Stimulated activated CD4-positive, alpha-beta T cell treated with anti-CD3 and anti-CD28 coated beads, Interleukin-2, amount 100 ng/mL, for 24 hours (primary cell): ENCODE data around the gene UST.

ENCODE experiments used
- DNase-seq, 2 donors: peaks; one replicate each; pipeline ENCODE4 v3.0.0-alpha.2; 2020

UST gene

GRCh38 chr6:149046822-149047246 lies 300.0 kb downstream of the UST start:
- no peak for DNase-seq

- no peak for DNase-seq
Measured at GRCh38 chr6:149049230-149049629, 302.4 kb downstream of the UST start.

- DNase-seq, result no peak
Measured at GRCh38 chr6:149050160-149050559, 303.3 kb downstream of the UST start.

GRCh38 chr6:149052350-149053106 lies 305.7 kb downstream of the UST start:
- no peak for DNase-seq

- no peak for DNase-seq
Measured at GRCh38 chr6:149053848-149054558, 307.2 kb downstream of the UST start.

- no peak for DNase-seq
Measured at GRCh38 chr6:149054559-149055194, 307.8 kb downstream of the UST start.

- DNase-seq, result no peak
Measured at GRCh38 chr6:149055195-149055899, 308.5 kb downstream of the UST start.

- DNase-seq, result no peak
Measured at GRCh38 chr6:149056777-149057463, 310.1 kb downstream of the UST start.

- no peak for DNase-seq
Measured at GRCh38 chr6:149057464-149057840, 310.6 kb downstream of the UST start.

GRCh38 chr6:149059557-149059956 lies 312.7 kb downstream of the UST start:
- DNase-seq, result no peak

GRCh38 chr6:149060300-149060984 lies 313.6 kb downstream of the UST start:
- peak; percentile 50 to 62 for DNase-seq

GRCh38 chr6:149060985-149061760 lies 314.3 kb downstream of the UST start:
- DNase-seq, result no peak

- no peak for DNase-seq
Measured at GRCh38 chr6:149061930-149062329, 315.1 kb downstream of the UST start.

GRCh38 chr6:149062653-149063348 lies 316.0 kb downstream of the UST start:
- no peak for DNase-seq

GRCh38 chr6:149063468-149063867 lies 316.6 kb downstream of the UST start:
- DNase-seq, result no peak

- DNase-seq, result no peak
Measured at GRCh38 chr6:149064001-149064659, 317.3 kb downstream of the UST start.

GRCh38 chr6:149064660-149065015 lies 317.8 kb downstream of the UST start:
- DNase-seq, result no peak

GRCh38 chr6:149065121-149065520 lies 318.3 kb downstream of the UST start:
- no peak for DNase-seq

- DNase-seq, result no peak
Measured at GRCh38 chr6:149065658-149066556, 319.1 kb downstream of the UST start.
